K562 (cell line): ENCODE results near the gene UBXN11. TPM values are rescaled to one million over a fixed set of nuclear protein-coding genes. Genes with fewer than 3 reads are reported as not detected.

Experiments
- AFF1 ChIP-seq, 2 experiments: fragments of 450-650 bp; IDR thresholded peaks; 2 replicates each; pipeline ENCODE4 v1.6.1; 2018; ENCODE audit warnings: mild to moderate bottlenecking in 2 of 2, low read depth in 1 of 2; ENCODE audit not compliant: partially characterized antibody in 2 of 2
- ATF1 ChIP-seq, 2 experiments: fragments of 450-650 bp in 1 of 2; IDR thresholded peaks; 2 replicates each; pipeline ENCODE4 v1.6.1; 2016; ENCODE audit warnings: missing compliant biosample characterization in 1 of 2, missing genetic modification characterization in 1 of 2
- CBX1 ChIP-seq: sonication (generic); IDR thresholded peaks from 2 replicates; pipeline ENCODE4 v1.6.1; 2016; ENCODE audit warnings: antibody characterized with exemption, low read depth, mild to moderate bottlenecking
- ETS2 ChIP-seq: IDR thresholded peaks from 2 replicates; pipeline ENCODE4 v1.6.1; 2016; ENCODE audit warnings: borderline replicate concordance, missing genetic modification characterization, mild to moderate bottlenecking, moderate library complexity, missing compliant biosample characterization; ENCODE audit not compliant: poor library complexity, severe bottlenecking
- FOXK2 ChIP-seq, 2 experiments: fragments of 450-650 bp; IDR thresholded peaks in 1 of 2; conservative IDR thresholded peaks in 1 of 2; 2 replicates each; pipeline ENCODE4 v1.6.1; 2016; ENCODE audit warnings: low read depth in 2 of 2, mild to moderate bottlenecking in 1 of 2
- GTF2E2 ChIP-seq: fragments of 200-800 bp; sonication (Bioruptor generic); IDR thresholded peaks from 2 replicates; pipeline ENCODE4 v1.6.1; 2016; ENCODE audit warnings: missing genetic modification characterization, missing compliant biosample characterization
- HOXB6 ChIP-seq: fragments of 250-450 bp; sonication (Bioruptor Pico); IDR thresholded peaks from 2 replicates; pipeline ENCODE4 v1.5.1; 2022; ENCODE audit warnings: mild to moderate bottlenecking, borderline replicate concordance
- NFRKB ChIP-seq: fragments of 450-650 bp; IDR thresholded peaks from 2 replicates; pipeline ENCODE4 v1.6.1; 2016; ENCODE audit warnings: low read depth
- NR2C2 ChIP-seq, 2 experiments: fragments of 200-800 bp in 1 of 2; sonication (Bioruptor generic) in 1 of 2; sonication (generic) in 1 of 2; formaldehyde crosslinking in 1 of 2; IDR thresholded peaks; 2 replicates each; pipeline versions ENCODE4 v1.6.1 to v1.8.0; 2016 to 2022; ENCODE audit warnings: mild to moderate bottlenecking in 1 of 2, missing compliant biosample characterization in 1 of 2, missing genetic modification characterization in 1 of 2, missing genetic modification reagents in 1 of 2
- RREB1 ChIP-seq: fragments of 250-450 bp; sonication (Bioruptor Pico); IDR thresholded peaks from 2 replicates; pipeline ENCODE4 v1.4.0; 2020
- STAT5B ChIP-seq: fragments of 250-450 bp; sonication (Bioruptor Pico); IDR thresholded peaks from 2 replicates; pipeline ENCODE4 v1.8.0; 2021; ENCODE audit warnings: mild to moderate bottlenecking, inconsistent platforms
- TEAD2 ChIP-seq: fragments of 450-650 bp; IDR thresholded peaks from 2 replicates; pipeline ENCODE4 v1.6.1; 2016; ENCODE audit warnings: missing genetic modification characterization, control low read depth, missing compliant biosample characterization
- ZNF212 ChIP-seq: fragments of 450-650 bp; formaldehyde crosslinking; IDR thresholded peaks from 2 replicates; pipeline ENCODE4 v1.4.0; 2020; ENCODE audit warnings: mild to moderate bottlenecking
- ZNF764 ChIP-seq: fragments of 250-450 bp; sonication (Bioruptor Pico); IDR thresholded peaks from 2 replicates; pipeline ENCODE4 v1.4.0; 2020; ENCODE audit warnings: low read depth, mild to moderate bottlenecking, moderate library complexity
- polyA plus RNA-seq, 8 experiments: library from polyadenylated mRNA; depleted of rRNA in 4 of 8; stranded (reverse) in 5 of 8; unstranded in 3 of 8; fragments of >200 nt; fragmentation: Nextera tagmentation in 2 of 8; fragmentation: Illumina TruSeq in 1 of 8; extraction: Ambion mirVana in 2 of 8; extraction: Trizol in 1 of 8; gene quantifications; 2 replicates each; pipeline versions ENCODE4 v1.2.1 to v1.2.3, GENCODE V29; 2011 to 2014; ENCODE audit warnings: inconsistent platforms in 1 of 8, missing spikeins in 1 of 8
- total RNA-seq, 7 experiments: library from RNA; depleted of rRNA in 6 of 7; stranded (reverse); fragments of >200 nt in 6 of 7; fragmentation: Illumina TruSeq in 2 of 7; extraction: Trizol in 2 of 7; gene quantifications; 2 replicates each; pipeline versions ENCODE4 v1.2.1 to v1.2.3, GENCODE V29; 2011 to 2021; ENCODE audit warnings: low replicate concordance in 1 of 7

UBXN11 gene
- total and polyA plus RNA-seq, 9 of the 15 experiments (the other 6 are each of a cell fraction or from before 2014, with no cell fraction given) = 0.48 to 34.3 (median 11.3) TPM

- TF ChIP-seq AFF1 (IDR thresholded peaks at IDR 0.05; ENCODE audit: low read depth in 1 of 2, partially characterized antibody in 2 of 2) (peak in 1 of 2 experiments; percentile 67), ATF1 (CRISPR knock-in tag; IDR thresholded peaks at IDR 0.05) (no peak), ATF1 (tag; IDR thresholded peaks at IDR 0.05) (peak; percentile 93), ZNF212 (CRISPR knock-in tag) (no peak), FOXK2 (conservative IDR thresholded peaks at IDR 0.05 in 1 of 2, IDR thresholded peaks at IDR 0.05 in 1 of 2; ENCODE audit: low read depth in 2 of 2) (peak; percentile 86 to 87), CBX1 (peak; percentile 73), STAT5B (no peak), RREB1 (CRISPR knock-in tag) (0 out of 2 replicates have a peak, but pooled peaks have one; percentile 22), NR2C2 (CRISPR knock-in tag; IDR thresholded peaks at IDR 0.05) (peak; percentile 82), NR2C2 (tag; IDR thresholded peaks at IDR 0.05) (peak; percentile 84), GTF2E2 (tag) (no peak), NFRKB (no peak; the same call in 1 of the 2 replicates), ZNF764 (CRISPR knock-in tag) (no peak), ETS2 (no peak), HOXB6 (CRISPR knock-in tag) (no peak), TEAD2 (tag) (no peak)
Observed at GRCh38 chr1:26284597-26285347, 21.7 kb downstream of the UBXN11 start (continued).
